Choroid plexus epithelial cell (primary cell): ENCODE measurements around the gene GUSB.
"Not testable (repeated sequence)": the region's sequence is repeated elsewhere in the genome, so short reads cannot be mapped to it uniquely, and the experiment has no call there.

Experiments used
- DNase-seq: peaks from one replicate; pipeline ENCODE4 v3.0.0-alpha.2; 2010; ENCODE audit warnings: low read depth
- H3K4me3 ChIP-seq: 2 replicates; pipeline ENCODE4 v1.5.1; 2011; ENCODE audit warnings: low read depth, mild to moderate bottlenecking, control low read depth, low read length, moderate library complexity
- CTCF ChIP-seq: conservative IDR thresholded peaks from 2 replicates; pipeline ENCODE4 v1.5.1; 2011; ENCODE audit warnings: low read depth, mild to moderate bottlenecking, control low read depth, inconsistent platforms, low read length, moderate library complexity

GUSB gene

GRCh38 chr7:65992526-65992925 is 10.5 kb upstream of the GUSB start:
- DNase-seq: no peak
- TF ChIP-seq CTCF: no peak
- no peak overlapping the region for H3K4me3 ChIP-seq

GRCh38 chr7:65991829-65992228 is 9.8 kb upstream of the GUSB start:
- not testable (repeated sequence) for DNase-seq, H3K4me3 ChIP-seq

- no peak for TF ChIP-seq CTCF
- no peak for DNase-seq
These were observed 7.7 kb upstream of the GUSB start for GRCh38 chr7:65989694-65990080.

GRCh38 chr7:65988503-65988902 is 6.5 kb upstream of the GUSB start:
- DNase-seq: not testable (repeated sequence)

More at GRCh38 chr7:65989694-65990080, 7.7 kb upstream of the GUSB start:
- no peak overlapping the region for H3K4me3 ChIP-seq

GRCh38 chr7:65988084-65988483 is 6.1 kb upstream of the GUSB start:
- H3K4me3 ChIP-seq: no peak overlapping the region
- TF ChIP-seq CTCF: no peak
- no peak for DNase-seq

More at GRCh38 chr7:65988503-65988902, 6.5 kb upstream of the GUSB start:
- not testable (repeated sequence) for H3K4me3 ChIP-seq

- no peak for TF ChIP-seq CTCF
- DNase-seq: peak; percentile 5
- no peak overlapping the region for H3K4me3 ChIP-seq
These were observed 2.1 kb upstream of the GUSB start for GRCh38 chr7:65983965-65984658.

- peak; percentile 10 for DNase-seq
- peak overlapping the region; percentile 23 for H3K4me3 ChIP-seq
- no peak for TF ChIP-seq CTCF
These were observed 1.3 kb downstream of the GUSB start for GRCh38 chr7:65980478-65981250.
